SK-N-SH treated with all-trans-retinoic acid at 6 μM for 48 hours (cell line): ENCODE data around the gene KLF9.

Experiments
- SNAI2 ChIP-seq: fragments of 250-450 bp; sonication (Bioruptor Pico); IDR thresholded peaks from 2 replicates; pipeline ENCODE4 v1.5.0; 2020; ENCODE audit warnings: mild to moderate bottlenecking, moderate library complexity
- TOX ChIP-seq: fragments of 250-450 bp; sonication (Bioruptor Pico); IDR thresholded peaks from 2 replicates; pipeline ENCODE4 v1.8.0; 2021; ENCODE audit warnings: mild to moderate bottlenecking, moderate library complexity, borderline replicate concordance
- ZC3H10 ChIP-seq: fragments of 250-450 bp; sonication (Bioruptor Pico); IDR thresholded peaks from 2 replicates; pipeline ENCODE4 v1.5.1; 2021; ENCODE audit warnings: mild to moderate bottlenecking, moderate library complexity
- ZFP30 ChIP-seq: fragments of 450-650 bp; formaldehyde crosslinking; IDR thresholded peaks from 2 replicates; pipeline ENCODE4 v1.5.0; 2022; ENCODE audit warnings: mild to moderate bottlenecking, moderate library complexity
- ZNF8 ChIP-seq: fragments of 450-650 bp; formaldehyde crosslinking; IDR thresholded peaks from 2 replicates; pipeline ENCODE4 v1.5.0; 2020; ENCODE audit warnings: mild to moderate bottlenecking, moderate library complexity
- TF ChIP-seq, protein P1 (sequence below): fragments of 250-450 bp; sonication (Bioruptor Pico); IDR thresholded peaks from 2 replicates; pipeline ENCODE4 v1.5.0; 2020; ENCODE audit warnings: mild to moderate bottlenecking, moderate library complexity
- TF ChIP-seq, protein P2 (sequence below): fragments of 250-450 bp; sonication (Bioruptor Pico); IDR thresholded peaks from 2 replicates; pipeline ENCODE4 v1.8.0; 2020; ENCODE audit warnings: mild to moderate bottlenecking, moderate library complexity, borderline replicate concordance

DNA sequence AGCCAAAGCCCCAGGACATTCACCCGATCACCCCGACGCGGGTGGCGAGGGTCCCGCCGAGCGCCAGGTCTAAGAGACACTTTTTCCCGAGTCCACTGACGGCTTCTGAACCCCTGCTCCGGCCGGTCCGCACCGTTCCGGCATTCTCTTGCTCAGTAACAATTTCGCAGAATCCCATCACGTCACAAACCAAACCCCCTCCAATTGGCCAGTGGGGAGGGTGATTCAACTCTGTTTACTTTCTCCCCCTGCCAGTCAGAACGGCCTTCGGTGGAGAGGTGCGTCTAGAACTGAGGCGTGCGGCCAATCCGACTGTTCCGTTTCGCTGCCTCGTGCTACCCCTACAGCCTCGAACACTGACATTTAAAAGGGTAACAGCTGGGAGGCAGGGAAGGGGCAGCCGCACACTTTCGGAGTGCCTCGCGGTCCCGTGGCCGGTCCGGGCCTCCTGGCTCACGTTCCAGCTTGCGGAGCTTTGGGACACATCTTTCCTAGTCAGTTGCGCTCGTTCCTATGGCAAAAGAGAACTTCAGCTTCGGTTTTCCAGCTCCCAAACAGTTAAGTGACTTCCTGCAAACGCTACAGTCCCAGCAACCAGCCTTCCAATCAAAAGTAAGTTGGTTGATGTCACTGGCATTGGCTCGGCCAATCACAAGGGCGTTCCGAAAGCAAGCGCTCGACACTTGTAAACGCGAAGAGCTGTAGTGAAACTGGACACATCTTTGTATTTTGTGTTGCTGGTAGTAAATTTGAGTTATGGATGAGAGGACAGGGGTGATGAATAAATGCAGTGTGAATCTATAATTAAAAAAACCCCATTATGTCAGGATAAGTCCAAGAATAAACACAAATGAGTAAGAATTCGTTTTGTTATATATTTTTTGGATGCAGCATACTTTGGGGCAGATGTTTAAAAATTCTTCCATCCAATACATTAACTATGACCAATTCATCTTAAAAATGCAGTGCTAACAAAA, at the start of gene KLF9:
- TF ChIP-seq TOX (CRISPR knock-in tag) (no peak), ZNF8 (CRISPR knock-in tag) (no peak), ZFP30 (CRISPR knock-in tag) (no peak), SNAI2 (CRISPR knock-in tag) (no peak), ZC3H10 (no peak)
- TF ChIP-seq, protein P1, sequence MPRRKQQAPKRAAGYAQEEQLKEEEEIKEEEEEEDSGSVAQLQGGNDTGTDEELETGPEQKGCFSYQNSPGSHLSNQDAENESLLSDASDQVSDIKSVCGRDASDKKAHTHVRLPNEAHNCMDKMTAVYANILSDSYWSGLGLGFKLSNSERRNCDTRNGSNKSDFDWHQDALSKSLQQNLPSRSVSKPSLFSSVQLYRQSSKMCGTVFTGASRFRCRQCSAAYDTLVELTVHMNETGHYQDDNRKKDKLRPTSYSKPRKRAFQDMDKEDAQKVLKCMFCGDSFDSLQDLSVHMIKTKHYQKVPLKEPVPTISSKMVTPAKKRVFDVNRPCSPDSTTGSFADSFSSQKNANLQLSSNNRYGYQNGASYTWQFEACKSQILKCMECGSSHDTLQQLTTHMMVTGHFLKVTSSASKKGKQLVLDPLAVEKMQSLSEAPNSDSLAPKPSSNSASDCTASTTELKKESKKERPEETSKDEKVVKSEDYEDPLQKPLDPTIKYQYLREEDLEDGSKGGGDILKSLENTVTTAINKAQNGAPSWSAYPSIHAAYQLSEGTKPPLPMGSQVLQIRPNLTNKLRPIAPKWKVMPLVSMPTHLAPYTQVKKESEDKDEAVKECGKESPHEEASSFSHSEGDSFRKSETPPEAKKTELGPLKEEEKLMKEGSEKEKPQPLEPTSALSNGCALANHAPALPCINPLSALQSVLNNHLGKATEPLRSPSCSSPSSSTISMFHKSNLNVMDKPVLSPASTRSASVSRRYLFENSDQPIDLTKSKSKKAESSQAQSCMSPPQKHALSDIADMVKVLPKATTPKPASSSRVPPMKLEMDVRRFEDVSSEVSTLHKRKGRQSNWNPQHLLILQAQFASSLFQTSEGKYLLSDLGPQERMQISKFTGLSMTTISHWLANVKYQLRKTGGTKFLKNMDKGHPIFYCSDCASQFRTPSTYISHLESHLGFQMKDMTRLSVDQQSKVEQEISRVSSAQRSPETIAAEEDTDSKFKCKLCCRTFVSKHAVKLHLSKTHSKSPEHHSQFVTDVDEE, result no peak
- TF ChIP-seq, protein P2, sequence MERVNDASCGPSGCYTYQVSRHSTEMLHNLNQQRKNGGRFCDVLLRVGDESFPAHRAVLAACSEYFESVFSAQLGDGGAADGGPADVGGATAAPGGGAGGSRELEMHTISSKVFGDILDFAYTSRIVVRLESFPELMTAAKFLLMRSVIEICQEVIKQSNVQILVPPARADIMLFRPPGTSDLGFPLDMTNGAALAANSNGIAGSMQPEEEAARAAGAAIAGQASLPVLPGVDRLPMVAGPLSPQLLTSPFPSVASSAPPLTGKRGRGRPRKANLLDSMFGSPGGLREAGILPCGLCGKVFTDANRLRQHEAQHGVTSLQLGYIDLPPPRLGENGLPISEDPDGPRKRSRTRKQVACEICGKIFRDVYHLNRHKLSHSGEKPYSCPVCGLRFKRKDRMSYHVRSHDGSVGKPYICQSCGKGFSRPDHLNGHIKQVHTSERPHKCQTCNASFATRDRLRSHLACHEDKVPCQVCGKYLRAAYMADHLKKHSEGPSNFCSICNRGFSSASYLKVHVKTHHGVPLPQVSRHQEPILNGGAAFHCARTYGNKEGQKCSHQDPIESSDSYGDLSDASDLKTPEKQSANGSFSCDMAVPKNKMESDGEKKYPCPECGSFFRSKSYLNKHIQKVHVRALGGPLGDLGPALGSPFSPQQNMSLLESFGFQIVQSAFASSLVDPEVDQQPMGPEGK (CRISPR knock-in tag), result no peak
